Measurements from ENCODE around the gene ZNF277. TPM values are rescaled to one million over a fixed set of nuclear protein-coding genes. Genes with fewer than 3 reads are reported as not detected.
"Not testable (repeated sequence)": the region's sequence is repeated elsewhere in the genome, so short reads cannot be mapped to it uniquely, and the experiment has no call there.

Gene ZNF277
- total RNA-seq, 4 donors from 2014 or later: 28.4 to 45.4 (median 36.5) TPM

DNA sequence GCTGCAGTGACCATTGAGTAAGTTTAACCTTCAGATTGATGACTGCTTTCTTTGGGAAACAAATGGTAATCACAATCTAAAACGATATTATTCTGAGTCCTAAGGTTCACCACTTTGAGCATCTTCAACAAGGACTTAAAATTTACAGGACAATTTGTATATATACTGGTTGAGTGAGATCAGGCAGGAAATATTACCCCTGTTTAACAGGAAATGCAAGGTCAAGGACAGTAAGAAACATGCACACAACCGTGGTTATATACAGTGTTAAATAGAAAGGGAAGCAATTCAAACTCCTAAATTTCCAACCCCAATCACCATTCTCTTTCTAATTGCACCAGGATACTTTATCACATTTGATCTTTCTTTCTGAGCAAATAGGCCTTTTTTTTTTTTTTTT, 96.1 kb downstream of the ZNF277 start:
- DNase-seq: no peak
- no peaks in the 10 kb centered on the region for H3K36me3 ChIP-seq
- WGBS, 2 donors: 79 to 87% methylated on average over 2 of the region's 2 CpGs
- H3K27ac ChIP-seq: no peak overlapping the region
- no peaks in the 10 kb centered on the region for H3K27me3 ChIP-seq
- no peak overlapping the region for H3K4me3 ChIP-seq (replicated peaks in 1 of 3)
- TF ChIP-seq POLR2A (IDR thresholded peaks at IDR 0.05): no peak
- TF ChIP-seq, protein P1, sequence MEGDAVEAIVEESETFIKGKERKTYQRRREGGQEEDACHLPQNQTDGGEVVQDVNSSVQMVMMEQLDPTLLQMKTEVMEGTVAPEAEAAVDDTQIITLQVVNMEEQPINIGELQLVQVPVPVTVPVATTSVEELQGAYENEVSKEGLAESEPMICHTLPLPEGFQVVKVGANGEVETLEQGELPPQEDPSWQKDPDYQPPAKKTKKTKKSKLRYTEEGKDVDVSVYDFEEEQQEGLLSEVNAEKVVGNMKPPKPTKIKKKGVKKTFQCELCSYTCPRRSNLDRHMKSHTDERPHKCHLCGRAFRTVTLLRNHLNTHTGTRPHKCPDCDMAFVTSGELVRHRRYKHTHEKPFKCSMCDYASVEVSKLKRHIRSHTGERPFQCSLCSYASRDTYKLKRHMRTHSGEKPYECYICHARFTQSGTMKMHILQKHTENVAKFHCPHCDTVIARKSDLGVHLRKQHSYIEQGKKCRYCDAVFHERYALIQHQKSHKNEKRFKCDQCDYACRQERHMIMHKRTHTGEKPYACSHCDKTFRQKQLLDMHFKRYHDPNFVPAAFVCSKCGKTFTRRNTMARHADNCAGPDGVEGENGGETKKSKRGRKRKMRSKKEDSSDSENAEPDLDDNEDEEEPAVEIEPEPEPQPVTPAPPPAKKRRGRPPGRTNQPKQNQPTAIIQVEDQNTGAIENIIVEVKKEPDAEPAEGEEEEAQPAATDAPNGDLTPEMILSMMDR (IDR thresholded peaks at IDR 0.05): no peak
- no peaks in the 10 kb centered on the region for H3K4me1 ChIP-seq
- intact Hi-C loops (cut with DNase I): no loop called here
- H3K9me3 ChIP-seq: no peaks in the 10 kb centered on the region

DNA sequence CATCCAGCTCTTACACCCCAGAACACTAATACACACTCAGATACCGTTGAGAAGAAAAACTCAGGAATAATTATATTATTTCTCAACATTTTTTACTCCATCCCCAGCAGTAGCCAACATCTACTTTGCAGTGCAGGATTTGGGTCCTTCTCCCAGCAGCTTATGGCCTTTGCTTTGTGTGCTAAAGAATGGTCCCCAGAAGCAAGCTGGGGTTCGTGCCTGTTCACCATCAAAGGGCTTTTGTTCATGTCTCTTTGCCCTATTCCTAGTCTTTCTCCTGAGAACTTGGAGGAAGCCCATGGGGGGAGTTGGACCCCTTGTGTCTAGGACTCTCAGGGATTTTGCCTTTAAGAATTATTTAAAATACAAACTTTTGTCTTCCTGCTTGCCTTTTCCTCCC, 100.4 kb downstream of the ZNF277 start:
- DNase-seq: no peak
- Histone ChIP-seq H3K27ac (no peak overlapping the region), H3K4me3 (replicated peaks in 1 of 3) (no peak overlapping the region), H3K27me3 (no peaks in the 10 kb centered on the region), H3K4me1 (no peaks in the 10 kb centered on the region), H3K36me3 (no peaks in the 10 kb centered on the region), H3K9me3 (no peaks in the 10 kb centered on the region)
- TF ChIP-seq, protein P1 (IDR thresholded peaks at IDR 0.05): no peak
- no peak for TF ChIP-seq POLR2A (IDR thresholded peaks at IDR 0.05)
- intact Hi-C loops (cut with DNase I): no loop called here
- whole genome bisulfite sequencing, 2 donors: 96 to 99% methylated on average over 2 of the region's 2 CpGs

DNA sequence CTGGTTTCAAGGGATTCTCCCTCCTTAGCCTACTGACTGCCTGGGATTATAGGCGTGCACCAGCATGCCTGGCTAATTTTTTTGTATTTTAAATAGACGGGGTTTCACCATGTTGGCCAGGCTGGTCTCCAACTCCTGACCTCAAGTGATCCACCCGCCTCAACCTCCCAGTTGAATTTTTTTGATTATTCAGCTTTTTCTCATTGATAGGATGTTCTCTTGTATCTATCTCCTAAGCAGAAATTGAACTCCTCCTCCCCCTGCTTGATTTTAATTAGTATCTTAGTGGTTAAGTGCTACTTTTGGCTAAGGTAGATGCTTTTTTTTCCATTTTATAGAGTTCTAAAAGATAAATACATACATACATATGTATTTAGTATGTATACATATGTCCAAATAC, 101.0 kb downstream of the ZNF277 start:
- no peaks in the 10 kb centered on the region for H3K36me3 ChIP-seq
- no peak for TF ChIP-seq POLR2A (IDR thresholded peaks at IDR 0.05)
- TF ChIP-seq, protein P1 (IDR thresholded peaks at IDR 0.05): no peak
- H3K27me3 ChIP-seq: no peaks in the 10 kb centered on the region
- no peak overlapping the region for H3K27ac ChIP-seq
- H3K9me3 ChIP-seq: no peaks in the 10 kb centered on the region
- 96% methylated on average over 3 of the region's 3 CpGs for WGBS, 2 donors
- intact Hi-C loops (cut with DNase I): no loop called here
- DNase-seq: no peak
- no peak overlapping the region for H3K4me3 ChIP-seq (replicated peaks in 1 of 3)
- no peaks in the 10 kb centered on the region for H3K4me1 ChIP-seq

DNA sequence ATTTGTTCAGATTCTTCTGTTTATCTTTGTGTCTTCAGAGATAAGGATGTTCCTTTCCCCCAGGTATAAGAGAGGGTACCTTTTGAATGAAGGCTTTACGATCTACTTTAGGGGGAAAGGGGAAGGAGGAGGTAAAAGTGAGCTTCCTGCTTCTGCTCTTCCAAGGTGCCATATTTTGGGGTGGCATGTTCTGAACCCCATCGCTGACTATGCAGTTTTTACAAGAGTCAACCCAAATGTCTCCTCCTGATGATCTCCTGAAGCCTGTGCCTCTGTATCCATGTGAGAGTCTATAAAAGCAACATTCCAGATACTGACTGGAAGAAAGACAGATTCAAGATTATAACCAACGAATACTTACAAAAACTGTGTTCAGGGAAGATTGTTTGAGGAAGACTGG, 102.5 kb downstream of the ZNF277 start:
- H3K9me3 ChIP-seq: no peaks in the 10 kb centered on the region
- 96 to 100% methylated on average over 3 of the region's 3 CpGs for WGBS, 2 donors
- H3K27ac ChIP-seq: no peak overlapping the region
- H3K27me3 ChIP-seq: no peaks in the 10 kb centered on the region
- no peak for DNase-seq
- H3K4me3 ChIP-seq (replicated peaks in 1 of 3): no peak overlapping the region
- H3K36me3 ChIP-seq: no peaks in the 10 kb centered on the region
- intact Hi-C loops (cut with DNase I): no loop called here
- TF ChIP-seq, protein P1 (IDR thresholded peaks at IDR 0.05): no peak
- TF ChIP-seq POLR2A (IDR thresholded peaks at IDR 0.05): no peak
- no peaks in the 10 kb centered on the region for H3K4me1 ChIP-seq

DNA sequence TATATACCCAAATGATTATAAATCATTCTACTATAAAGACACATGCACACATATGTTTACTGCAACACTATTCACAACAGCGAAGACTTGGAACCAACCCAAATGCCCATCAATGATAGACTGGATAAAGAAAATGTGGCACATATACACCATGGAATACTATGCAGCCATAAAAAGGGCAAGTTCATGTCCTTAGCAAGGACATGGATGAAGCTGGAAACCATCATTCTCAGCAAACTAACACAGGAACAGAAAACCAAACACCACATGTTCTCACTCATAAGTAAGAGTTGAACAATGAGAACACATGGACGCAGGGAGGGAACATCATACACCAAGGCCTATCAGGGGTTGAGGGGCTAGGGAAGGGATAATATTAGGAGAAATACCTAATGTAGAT, 110.3 kb downstream of the ZNF277 start:
- H3K27me3 ChIP-seq; H3K4me3 ChIP-seq (replicated peaks in 1 of 3); H3K9me3 ChIP-seq; DNase-seq; H3K36me3 ChIP-seq; intact Hi-C loops (cut with DNase I); H3K27ac ChIP-seq; H3K4me1 ChIP-seq: not testable (repeated sequence)
- WGBS, 2 donors: 94 to 96% methylated on average over 2 of the region's 2 CpGs

DNA sequence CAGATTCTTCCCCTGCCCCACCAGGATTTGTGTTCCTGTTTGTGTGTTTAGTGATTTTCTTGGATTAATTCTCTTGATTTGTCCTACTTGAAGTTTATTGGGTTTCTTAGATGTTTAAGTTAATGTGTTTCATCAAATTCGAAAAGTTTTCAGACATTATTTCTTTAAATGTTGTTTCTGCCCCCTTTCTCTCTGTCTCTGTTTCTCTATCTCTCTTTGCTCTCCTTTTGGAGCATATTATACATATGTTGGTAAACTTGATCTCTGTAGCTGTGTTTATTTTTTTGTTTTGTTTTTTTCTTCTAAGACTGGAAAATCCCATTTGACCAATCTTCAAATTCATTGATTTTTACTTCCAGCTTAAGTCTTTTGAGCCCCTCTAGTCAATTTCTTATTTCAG, 115.6 kb downstream of the ZNF277 start:
- no peak overlapping the region for H3K4me3 ChIP-seq (replicated peaks in 1 of 3)
- intact Hi-C loops (cut with DNase I): no loop called here
- TF ChIP-seq, protein P1 (IDR thresholded peaks at IDR 0.05): no peak
- TF ChIP-seq POLR2A (IDR thresholded peaks at IDR 0.05): no peak
- no peaks in the 10 kb centered on the region for H3K36me3 ChIP-seq
- no peak for DNase-seq
- no peaks in the 10 kb centered on the region for H3K27me3 ChIP-seq
- 92 to 97% methylated on average over 1 of the region's 1 CpG for WGBS, 2 donors
- no peaks in the 10 kb centered on the region for H3K4me1 ChIP-seq
- H3K9me3 ChIP-seq: no peaks in the 10 kb centered on the region
- no peak overlapping the region for H3K27ac ChIP-seq
